Measurements from ENCODE around the gene ACCS.

The ACCS gene

GRCh38 chr11:44133335-44133946, 67.4 kb downstream of the ACCS start:
- DNase-seq (ENCODE audit: low read depth in 2 of 2): peak in 1 of 2 experiments; percentile 26
